IPS DF 19.7 (cell line): Measurements from ENCODE around the gene MAP6.

ENCODE experiments used
- DNase-seq: peaks from one replicate; pipeline ENCODE4 v3.0.0-alpha.2; 2013; ENCODE audit warnings: low read depth, low spot score

MAP6 gene

GRCh38 chr11:75667255-75667830 lies 1.5 kb downstream of the MAP6 start:
- DNase-seq: no peak

GRCh38 chr11:75665990-75666389 lies 2.8 kb downstream of the MAP6 start:
- no peak for DNase-seq

GRCh38 chr11:75665126-75665525 lies 3.7 kb downstream of the MAP6 start:
- no peak for DNase-seq

- DNase-seq: no peak
These were observed 4.4 kb downstream of the MAP6 start for GRCh38 chr11:75664389-75664788.

GRCh38 chr11:75663808-75664207 lies 5.0 kb downstream of the MAP6 start:
- no peak for DNase-seq

- DNase-seq: no peak
These were observed 9.0 kb downstream of the MAP6 start for GRCh38 chr11:75659836-75660235.

- no peak for DNase-seq
These were observed 12.7 kb downstream of the MAP6 start for GRCh38 chr11:75656044-75656727.

GRCh38 chr11:75655605-75656004 lies 13.2 kb downstream of the MAP6 start:
- no peak for DNase-seq

- DNase-seq: no peak
These were observed 14.5 kb downstream of the MAP6 start for GRCh38 chr11:75654314-75654713.

- DNase-seq: no peak
These were observed 15.3 kb downstream of the MAP6 start for GRCh38 chr11:75653532-75653931.

GRCh38 chr11:75652936-75653335 lies 15.9 kb downstream of the MAP6 start:
- no peak for DNase-seq

GRCh38 chr11:75651218-75651617 lies 17.6 kb downstream of the MAP6 start:
- no peak for DNase-seq

GRCh38 chr11:75650167-75650723 lies 18.6 kb downstream of the MAP6 start:
- DNase-seq: no peak

- no peak for DNase-seq
These were observed 23.9 kb downstream of the MAP6 start for GRCh38 chr11:75644946-75645345.

GRCh38 chr11:75644370-75644769 lies 24.5 kb downstream of the MAP6 start:
- DNase-seq: no peak

GRCh38 chr11:75642402-75643113 lies 26.3 kb downstream of the MAP6 start:
- no peak for DNase-seq

- no peak for DNase-seq
These were observed 29.1 kb downstream of the MAP6 start for GRCh38 chr11:75639762-75640181.

GRCh38 chr11:75637998-75638397 lies 30.8 kb downstream of the MAP6 start:
- no peak for DNase-seq

- DNase-seq: no peak
These were observed 33.6 kb downstream of the MAP6 start for GRCh38 chr11:75635066-75635862.

- DNase-seq: no peak
These were observed 35.3 kb downstream of the MAP6 start for GRCh38 chr11:75633409-75634066.

GRCh38 chr11:75632962-75633361 lies 35.9 kb downstream of the MAP6 start:
- DNase-seq: no peak
